IMR-90 (cell line): ENCODE measurements around the gene DSCAM. TPM values are rescaled to one million over a fixed set of nuclear protein-coding genes. Genes with fewer than 3 reads are reported as not detected.

Source experiments
- ATAC-seq: fragments of 200-7000 bp; cut with Tn5 transposase; 2 replicates; pipeline ENCODE4 v1.9.1; 2020; ENCODE audit warnings: low read depth, mild to moderate bottlenecking, moderate library complexity
- BruUV-seq: library from RNA; stranded (reverse); fragments of 400-500 nt; replicated peaks from 2 replicates; lab custom pipeline; 2021; lab: Mats Ljungman, UMichigan
- CTCF ChIA-PET: fragments of 300-600 bp; formaldehyde crosslinking; extraction: SDS; loops from one replicate; lab custom pipeline; 2021; ENCODE audit warnings: antibody characterized with exemption; lab: Yijun Ruan, JAX
- POLR2A ChIA-PET: fragments of 300-600 bp; sonication (Branson Sonifier 250); formaldehyde crosslinking; loops from one replicate; lab custom pipeline; 2022; ENCODE audit warnings: antibody characterized with exemption; ENCODE audit not compliant: unreplicated experiment; lab: Charles Lee
- DNase-seq: peaks from one replicate; pipeline ENCODE4 v3.0.0; 2013
- H2AFZ ChIP-seq: replicated peaks from 2 replicates; pipeline ENCODE3; 2013; ENCODE audit warnings: low read length, mild to moderate bottlenecking; ENCODE audit not compliant: poor library complexity
- H2AK5ac ChIP-seq: 2 replicates; pipeline ENCODE4 v1.6.1; 2013; ENCODE audit warnings: low read depth, low read length, inconsistent platforms
- H2AK9ac ChIP-seq: replicated peaks from 2 replicates; pipeline ENCODE3; 2013; ENCODE audit warnings: mild to moderate bottlenecking, low read depth, low read length, moderate library complexity; ENCODE audit not compliant: poor library complexity
- H2BK120ac ChIP-seq: 2 replicates; pipeline ENCODE4 v1.6.1; 2013; ENCODE audit warnings: low read depth, low read length, inconsistent platforms
- H2BK15ac ChIP-seq: 3 replicates; pipeline ENCODE4 v1.6.1; 2013; ENCODE audit warnings: low read depth, low read length, inconsistent platforms
- H2BK20ac ChIP-seq: 2 replicates; pipeline ENCODE4 v1.6.1; 2013; ENCODE audit warnings: low read depth, mild to moderate bottlenecking, inconsistent platforms, low read length, moderate library complexity
- H2BK5ac ChIP-seq: 2 replicates; pipeline ENCODE4 v1.6.1; 2013; ENCODE audit warnings: mild to moderate bottlenecking, low read depth, low read length, inconsistent platforms; ENCODE audit not compliant: poor library complexity, severe bottlenecking
- H3K14ac ChIP-seq: replicated peaks from 2 replicates; pipeline ENCODE4 v1.6.1; 2013; ENCODE audit warnings: low read depth, low read length, inconsistent platforms
- H3K18ac ChIP-seq: 2 replicates; pipeline ENCODE4 v1.6.1; 2013; ENCODE audit warnings: low read depth, low read length, control low read depth
- H3K23ac ChIP-seq: 2 replicates; pipeline ENCODE4 v1.6.1; 2013; ENCODE audit warnings: low read depth, low read length, inconsistent platforms
- H3K27ac ChIP-seq: 2 replicates; pipeline ENCODE4 v1.5.1; 2013; ENCODE audit warnings: mild to moderate bottlenecking, control low read depth, low read length; ENCODE audit not compliant: insufficient read depth
- H3K27me3 ChIP-seq: 2 replicates; pipeline ENCODE4 v1.6.1; 2013; ENCODE audit warnings: low read length; ENCODE audit not compliant: control insufficient read depth, insufficient read depth
- H3K36me3 ChIP-seq: 2 replicates; pipeline ENCODE4 v1.6.1; 2013; ENCODE audit warnings: low read length, mixed read lengths; ENCODE audit not compliant: control insufficient read depth, insufficient read depth
- H3K4ac ChIP-seq: 2 replicates; pipeline ENCODE4 v1.6.1; 2013; ENCODE audit warnings: low read depth, low read length, inconsistent platforms
- H3K4me1 ChIP-seq: 2 replicates; pipeline ENCODE4 v1.6.1; 2013; ENCODE audit warnings: low read length, mixed read lengths; ENCODE audit not compliant: control insufficient read depth, insufficient read depth
- H3K4me2 ChIP-seq: 2 replicates; pipeline ENCODE4 v1.6.1; 2013; ENCODE audit warnings: low read depth, mild to moderate bottlenecking, control low read depth, low read length, moderate library complexity
- H3K4me3 ChIP-seq: 2 replicates; pipeline ENCODE4 v1.5.1; 2013; ENCODE audit warnings: low read depth, mild to moderate bottlenecking, control low read depth, low read length, moderate library complexity; ENCODE audit not compliant: insufficient read depth
- H3K56ac ChIP-seq: 2 replicates; pipeline ENCODE4 v1.6.1; 2013; ENCODE audit warnings: low read length, inconsistent platforms; ENCODE audit not compliant: insufficient read depth; ENCODE audit errors: extremely low read depth
- H3K79me1 ChIP-seq, 2 experiments: 2 replicates each; pipeline ENCODE4 v1.6.1; 2013; ENCODE audit warnings: low read length in 2 of 2, inconsistent platforms in 1 of 2, low read depth in 1 of 2
- H3K9ac ChIP-seq: 2 replicates; pipeline ENCODE4 v1.6.1; 2013; ENCODE audit warnings: low read depth, low read length, control low read depth
- H3K9me1 ChIP-seq: 2 replicates; pipeline ENCODE4 v1.6.1; 2013; ENCODE audit warnings: low read length, inconsistent platforms; ENCODE audit not compliant: insufficient read depth
- H3K9me3 ChIP-seq: 2 replicates; pipeline ENCODE4 v1.6.1; 2013; ENCODE audit warnings: low read length; ENCODE audit not compliant: control insufficient read depth, insufficient read depth
- H4K20me1 ChIP-seq: 2 replicates; pipeline ENCODE4 v1.6.1; 2013; ENCODE audit warnings: low read length, inconsistent platforms; ENCODE audit not compliant: insufficient read depth
- H4K5ac ChIP-seq: 2 replicates; pipeline ENCODE4 v1.6.1; 2013; ENCODE audit warnings: mild to moderate bottlenecking, low read depth, low read length, control low read depth
- H4K8ac ChIP-seq, 2 experiments: 2 replicates each; pipeline ENCODE4 v1.6.1; 2013; ENCODE audit warnings: low read depth in 2 of 2, low read length in 2 of 2, control low read depth in 1 of 2, inconsistent platforms in 1 of 2
- H4K91ac ChIP-seq: 2 replicates; pipeline ENCODE4 v1.6.1; 2013; ENCODE audit warnings: low read depth, low read length, inconsistent platforms; ENCODE audit not compliant: insufficient read depth
- CEBPB ChIP-seq: IDR thresholded peaks from 2 replicates; pipeline ENCODE4 v1.6.1; 2012; ENCODE audit warnings: low read depth, low read length, improper control_type of control experiment
- FOS ChIP-seq: fragments of 150-350 bp; IDR thresholded peaks from 2 replicates; pipeline ENCODE4 v1.6.1; 2016; ENCODE audit warnings: low read depth, low read length
- MAFK ChIP-seq: IDR thresholded peaks from 2 replicates; pipeline ENCODE4 v1.6.1; 2012; ENCODE audit warnings: low read depth, low read length, improper control_type of control experiment
- MXI1 ChIP-seq: IDR thresholded peaks from 2 replicates; pipeline ENCODE4 v1.6.1; 2012; ENCODE audit warnings: low read depth, mild to moderate bottlenecking, low read length, moderate library complexity, borderline replicate concordance
- RAD21 ChIP-seq: IDR thresholded peaks from 2 replicates; pipeline ENCODE4 v1.6.1; 2012; ENCODE audit warnings: low read length, improper control_type of control experiment
- SMC3 ChIP-seq: fragments of 150-350 bp; IDR thresholded peaks from 2 replicates; pipeline ENCODE4 v1.6.1; 2016; ENCODE audit warnings: low read depth, mild to moderate bottlenecking, antibody characterized with exemption, low read length, moderate library complexity
- WGBS, 2 experiments: methylation state at CpG; one replicate each; pipeline versions ENCODE4 v1.1.5 to v1.1.7; 2013; ENCODE audit warnings: missing lambda C conversion rate in 2 of 2; ENCODE audit not compliant: insufficient read length in 1 of 2; ENCODE audit errors: extremely low coverage in 2 of 2; 5-methylcytosine and 5-hydroxymethylcytosine counted together
- dilution Hi-C: fragments of 300-500 bp; cut with HindIII; formaldehyde crosslinking; loops from one replicate; pipeline ENCODE4 v1.14.3; 2018; ENCODE audit warnings: low sequenced_read_pairs; ENCODE audit not compliant: unreplicated experiment
- in situ Hi-C: fragments of 300-500 bp; cut with MboI; formaldehyde crosslinking; loops from 3 replicates; pipeline ENCODE4 v1.14.3; 2019; ENCODE audit warnings: low sequenced_read_pairs, inconsistent platforms, mixed read lengths
- intact Hi-C: fragments of 100-400 bp; cut with micrococcal nuclease; formaldehyde crosslinking; loops from 2 replicates; pipeline ENCODE4 v1.10.0; 2022
- polyA plus RNA-seq, 3 experiments: library from polyadenylated mRNA; depleted of rRNA; stranded (reverse); fragments of >200 nt; gene quantifications; 2 replicates each; pipeline ENCODE4 v1.2.3, GENCODE V29; 2012; ENCODE audit warnings: low replicate concordance in 1 of 3
- total RNA-seq: library from RNA; depleted of rRNA; stranded (reverse); fragments of >200 nt; gene quantifications from 2 replicates; pipeline ENCODE4 v1.2.3, GENCODE V29; 2012
- TF ChIP-seq, protein P1 (sequence below): fragments of 150-350 bp; IDR thresholded peaks from 2 replicates; pipeline ENCODE4 v1.6.1; 2016; ENCODE audit warnings: low read depth, mild to moderate bottlenecking, low read length, moderate library complexity, borderline replicate concordance

DSCAM gene
- total and polyA plus RNA-seq, 2 of the 4 experiments (the other 2 are of a cell fraction): under 0.01 to 0.02 TPM

- no peak overlapping the region for H2AK5ac ChIP-seq
- H3K4me2 ChIP-seq: no peak overlapping the region
- no peak overlapping the region for H3K4me3 ChIP-seq
- in situ Hi-C loops: no loop called here
- no peaks in the 10 kb centered on the region for H3K4me1 ChIP-seq
- no TSS peak for BruUV-seq
- CTCF ChIA-PET: interaction anchor here (0.6 kb wide), 1 partner anchor 807 kb away, joined by 3 read pairs; no protein-coding TSS in a partner anchor
- H2BK5ac ChIP-seq: no peak overlapping the region
- no peaks in the 10 kb centered on the region for H3K9me1 ChIP-seq
- ATAC-seq (no peak), DNase-seq (no peak)
- no peaks in the 10 kb centered on the region for H3K79me1 ChIP-seq
- 88% methylated on average over 5 of the region's 11 CpGs; no CpG with 5 or more reads in 1 of the 2 experiments for WGBS, 2 experiments
- H3K4ac ChIP-seq: no peak overlapping the region
- no peak overlapping the region for H4K5ac ChIP-seq
- no peak overlapping the region for H3K27ac ChIP-seq
- intact Hi-C loops: no loop called here
- H3K23ac ChIP-seq: no peak overlapping the region
- no peak overlapping the region for H2BK120ac ChIP-seq
- no peak overlapping the region for H3K9ac ChIP-seq
- no peaks in the 10 kb centered on the region for H4K20me1 ChIP-seq
- no peak overlapping the region for H3K56ac ChIP-seq
- no peak overlapping the region for H4K91ac ChIP-seq
- H2BK15ac ChIP-seq: no peak overlapping the region
- no peaks in the 10 kb centered on the region for H3K36me3 ChIP-seq
- no peak overlapping the region for H3K14ac ChIP-seq
- H2AK9ac ChIP-seq: no peak overlapping the region
- no peak overlapping the region for H2AFZ ChIP-seq
- no peak overlapping the region for H3K18ac ChIP-seq
- TF ChIP-seq, protein P1, sequence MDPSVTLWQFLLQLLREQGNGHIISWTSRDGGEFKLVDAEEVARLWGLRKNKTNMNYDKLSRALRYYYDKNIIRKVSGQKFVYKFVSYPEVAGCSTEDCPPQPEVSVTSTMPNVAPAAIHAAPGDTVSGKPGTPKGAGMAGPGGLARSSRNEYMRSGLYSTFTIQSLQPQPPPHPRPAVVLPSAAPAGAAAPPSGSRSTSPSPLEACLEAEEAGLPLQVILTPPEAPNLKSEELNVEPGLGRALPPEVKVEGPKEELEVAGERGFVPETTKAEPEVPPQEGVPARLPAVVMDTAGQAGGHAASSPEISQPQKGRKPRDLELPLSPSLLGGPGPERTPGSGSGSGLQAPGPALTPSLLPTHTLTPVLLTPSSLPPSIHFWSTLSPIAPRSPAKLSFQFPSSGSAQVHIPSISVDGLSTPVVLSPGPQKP: no peak
- TF ChIP-seq MAFK (no peak), SMC3 (no peak), CEBPB (no peak), RAD21 (no peak), MXI1 (no peak), FOS (no peak)
- no peak overlapping the region for H4K8ac ChIP-seq
- H3K27me3 ChIP-seq: no peaks in the 10 kb centered on the region
- dilution Hi-C loops: no loop called here
- H2BK20ac ChIP-seq: no peak overlapping the region
- POLR2A ChIA-PET: no interaction called here
- peaks cover 28% of the 10 kb centered on the region for H3K9me3 ChIP-seq
These were observed 681.2 kb downstream of the DSCAM start for GRCh38 chr21:40165773-40166070.
